H1 (cell line): ENCODE results near the gene RFX3. TPM values are rescaled to one million over a fixed set of nuclear protein-coding genes. Genes with fewer than 3 reads are reported as not detected.

Experiments
- CTCF ChIA-PET: fragments of 300-600 bp; sonication (Branson Sonifier 250); formaldehyde crosslinking; loops from one replicate; lab custom pipeline; 2021; ENCODE audit not compliant: partially characterized antibody; lab: Charles Lee
- POLR2A ChIA-PET: fragments of 300-600 bp; sonication (Branson Sonifier 250); formaldehyde crosslinking; loops from one replicate; lab custom pipeline; 2021; ENCODE audit warnings: inconsistent platforms; ENCODE audit not compliant: partially characterized antibody; lab: Charles Lee
- DNase-seq, 2 experiments: peaks; one replicate each; pipeline versions ENCODE4 v3.0.0 to v3.0.0-alpha.2; 2010 to 2022; ENCODE audit warnings: low spot score in 2 of 2, low read depth in 1 of 2, mixed read lengths in 1 of 2
- FAIRE-seq: peaks from 2 replicates; lab custom pipeline; 2011; peaks lifted over from hg19 to GRCh38; lab: Jason Lieb, UNC
- H2AFZ ChIP-seq: 2 replicates; pipeline ENCODE4 v1.8.1; 2012; ENCODE audit warnings: low read length, inconsistent platforms
- H2AK5ac ChIP-seq: 2 replicates; pipeline ENCODE4 v1.6.1; 2013; ENCODE audit warnings: low read depth, low read length
- H2BK120ac ChIP-seq: replicated peaks from 2 replicates; pipeline ENCODE3; 2013; ENCODE audit warnings: low read depth, low read length, inconsistent platforms
- H2BK12ac ChIP-seq: 2 replicates; pipeline ENCODE4 v1.6.1; 2013; ENCODE audit warnings: low read depth, low read length
- H2BK15ac ChIP-seq: 2 replicates; pipeline ENCODE4 v1.6.1; 2013; ENCODE audit warnings: low read length
- H2BK20ac ChIP-seq: 2 replicates; pipeline ENCODE4 v1.6.1; 2013; ENCODE audit warnings: low read length
- H2BK5ac ChIP-seq: 2 replicates; pipeline ENCODE4 v1.6.1; 2013; ENCODE audit warnings: low read depth, low read length
- H3K14ac ChIP-seq: 2 replicates; pipeline ENCODE4 v1.6.1; 2013; ENCODE audit warnings: inconsistent platforms; ENCODE audit not compliant: insufficient read length
- H3K18ac ChIP-seq: 2 replicates; pipeline ENCODE4 v1.6.1; 2013; ENCODE audit warnings: low read length; ENCODE audit errors: extremely low read depth
- H3K23ac ChIP-seq: 2 replicates; pipeline ENCODE4 v1.6.1; 2013; ENCODE audit warnings: inconsistent platforms; ENCODE audit not compliant: insufficient read length
- H3K23me2 ChIP-seq: 2 replicates; pipeline ENCODE4 v1.6.1; 2013; ENCODE audit warnings: low read depth, low read length
- H3K27ac ChIP-seq: 2 replicates; pipeline ENCODE4 v1.6.1; 2011; ENCODE audit warnings: low read depth, low read length, inconsistent platforms
- H3K27me3 ChIP-seq, 4 experiments: replicated peaks in 1 of 4; 1 replicate in 1 of 4; 2 replicates in 3 of 4; pipeline versions ENCODE4 v1.6.1 to v1.8.1; 2011 to 2013; ENCODE audit warnings: low read length in 3 of 4, mild to moderate bottlenecking in 3 of 4, inconsistent platforms in 2 of 4, mixed read lengths in 2 of 4, moderate library complexity in 1 of 4; ENCODE audit not compliant: control insufficient read depth in 3 of 4, insufficient read depth in 3 of 4; ENCODE audit errors: extremely low read depth in 1 of 4
- H3K36me3 ChIP-seq, 4 experiments: 2 replicates each; pipeline versions ENCODE4 v1.6.1 to v1.8.1; 2011 to 2013; ENCODE audit warnings: mild to moderate bottlenecking in 4 of 4, low read length in 3 of 4, moderate library complexity in 2 of 4, control low read depth in 1 of 4, inconsistent platforms in 1 of 4; ENCODE audit not compliant: insufficient read depth in 4 of 4, control insufficient read depth in 2 of 4
- H3K4ac ChIP-seq: replicated peaks from 2 replicates; pipeline ENCODE3; 2013; ENCODE audit warnings: low read length, low read depth, mixed read lengths, inconsistent platforms; ENCODE audit not compliant: insufficient read length
- H3K4me1 ChIP-seq, 4 experiments: replicated peaks in 1 of 4; 1 replicate in 1 of 4; 2 replicates in 3 of 4; pipeline versions ENCODE4 v1.6.1 to v1.8.1; 2011 to 2013; ENCODE audit warnings: low read length in 3 of 4, inconsistent platforms in 2 of 4, mixed read lengths in 1 of 4; ENCODE audit not compliant: insufficient read depth in 4 of 4, control insufficient read depth in 3 of 4
- H3K4me2 ChIP-seq, 2 experiments: 2 replicates each; pipeline versions ENCODE4 v1.6.1 to v1.8.1; 2011 to 2013; ENCODE audit warnings: low read depth in 2 of 2, low read length in 2 of 2, control low read depth in 1 of 2, inconsistent platforms in 1 of 2, mild to moderate bottlenecking in 1 of 2; ENCODE audit not compliant: insufficient read depth in 1 of 2
- H3K4me3 ChIP-seq, 4 experiments: fragments of 200-600, 300-600 bp in 1 of 4; sonication (generic), shearing (Covaris generic), sonication (Bioruptor Twin) in 1 of 4; 2 replicates each; pipeline versions ENCODE4 v1.5.1 to v1.8.1; 2011 to 2016; ENCODE audit warnings: low read length in 4 of 4, low read depth in 3 of 4, control low read depth in 2 of 4, inconsistent platforms in 2 of 4, mild to moderate bottlenecking in 2 of 4, mixed read lengths in 1 of 4, moderate library complexity in 1 of 4; ENCODE audit not compliant: insufficient read depth in 2 of 4; ENCODE audit errors: extremely low read depth in 1 of 4
- H3K56ac ChIP-seq: replicated peaks from 2 replicates; pipeline ENCODE3; 2013; ENCODE audit warnings: low read depth, mild to moderate bottlenecking, mixed read lengths, low read length, inconsistent platforms; ENCODE audit not compliant: insufficient read length
- H3K79me1 ChIP-seq: 2 replicates; pipeline ENCODE4 v1.6.1; 2013; ENCODE audit warnings: low read depth, low read length, control low read depth
- H3K79me2 ChIP-seq, 2 experiments: 2 replicates each; pipeline versions ENCODE4 v1.6.1 to v1.8.1; 2012 to 2013; ENCODE audit warnings: low read length in 2 of 2, mild to moderate bottlenecking in 2 of 2, inconsistent platforms in 1 of 2; ENCODE audit not compliant: insufficient read depth in 2 of 2, control insufficient read depth in 1 of 2
- H3K9ac ChIP-seq, 4 experiments: replicated peaks in 1 of 4; 1 replicate in 1 of 4; 2 replicates in 3 of 4; pipeline versions ENCODE4 v1.6.1 to v1.8.1; 2011 to 2013; ENCODE audit warnings: low read depth in 3 of 4, low read length in 3 of 4, control low read depth in 2 of 4, mild to moderate bottlenecking in 2 of 4, moderate library complexity in 2 of 4, inconsistent platforms in 1 of 4; ENCODE audit errors: extremely low read depth in 1 of 4
- H3K9me3 ChIP-seq, 2 experiments: 2 replicates each; pipeline versions ENCODE4 v1.6.1 to v1.8.1; 2012 to 2013; ENCODE audit warnings: mild to moderate bottlenecking in 2 of 2, moderate library complexity in 2 of 2, control low read depth in 1 of 2, inconsistent platforms in 1 of 2, low read depth in 1 of 2, low read length in 1 of 2, mixed read lengths in 1 of 2; ENCODE audit not compliant: insufficient read depth in 2 of 2
- H4K20me1 ChIP-seq, 2 experiments: replicated peaks in 1 of 2; 2 replicates each; pipeline versions ENCODE3 to v1.8.1; 2011 to 2013; ENCODE audit warnings: inconsistent platforms in 2 of 2, low read length in 2 of 2, mild to moderate bottlenecking in 1 of 2; ENCODE audit not compliant: insufficient read depth in 2 of 2, control insufficient read depth in 1 of 2
- H4K5ac ChIP-seq: 2 replicates; pipeline ENCODE4 v1.6.1; 2013; ENCODE audit warnings: low read length, low read depth, mixed read lengths, inconsistent platforms; ENCODE audit not compliant: insufficient read length
- H4K8ac ChIP-seq: 2 replicates; pipeline ENCODE4 v1.8.0; 2013; ENCODE audit warnings: mild to moderate bottlenecking, moderate library complexity, low read length, inconsistent platforms; ENCODE audit not compliant: insufficient read depth; ENCODE audit errors: extremely low read depth
- H4K91ac ChIP-seq: replicated peaks from 2 replicates; pipeline ENCODE3; 2013; ENCODE audit warnings: low read length, mixed read lengths, inconsistent platforms; ENCODE audit not compliant: insufficient read length
- BACH1 ChIP-seq: IDR thresholded peaks from 2 replicates; pipeline ENCODE4 v1.6.1; 2012; ENCODE audit warnings: low read length, improper control_type of control experiment
- CBX5 ChIP-seq: fragments of 300-800, 300-1000 bp; sonication (generic); IDR thresholded peaks from 2 replicates; pipeline ENCODE4 v1.7.1; 2016; ENCODE audit warnings: antibody characterized with exemption, low read length, low read depth
- CREB1 ChIP-seq: IDR thresholded peaks from 2 replicates; pipeline ENCODE4 v1.6.1; 2012; ENCODE audit warnings: inconsistent platforms
- EGR1 ChIP-seq: IDR thresholded peaks from 2 replicates; pipeline ENCODE4 v1.6.1; 2011; ENCODE audit warnings: low read depth, low read length, borderline replicate concordance
- KDM5A ChIP-seq: fragments of 200-600 bp; IDR thresholded peaks from 2 replicates; pipeline ENCODE4 v1.7.1; 2012; ENCODE audit warnings: mild to moderate bottlenecking, low read length, inconsistent platforms, mixed read lengths
- NRF1 ChIP-seq: IDR thresholded peaks from 2 replicates; pipeline ENCODE4 v1.6.1; 2011; ENCODE audit warnings: mild to moderate bottlenecking, low read depth, low read length, improper control_type of control experiment
- RAD21 ChIP-seq, 2 experiments: IDR thresholded peaks in 1 of 2; conservative IDR thresholded peaks in 1 of 2; 2 replicates each; pipeline ENCODE4 v1.6.1; 2011; ENCODE audit warnings: low read depth in 2 of 2, low read length in 2 of 2, improper control_type of control experiment in 1 of 2, inconsistent platforms in 1 of 2, mild to moderate bottlenecking in 1 of 2, moderate library complexity in 1 of 2
- SP1 ChIP-seq: IDR thresholded peaks from 2 replicates; pipeline ENCODE4 v1.6.1; 2011; ENCODE audit warnings: low read depth, low read length
- SP2 ChIP-seq: IDR thresholded peaks from 2 replicates; pipeline ENCODE4 v1.6.1; 2012; ENCODE audit warnings: mild to moderate bottlenecking, low read length, inconsistent platforms
- TEAD4 ChIP-seq: IDR thresholded peaks from 2 replicates; pipeline ENCODE4 v1.6.1; 2012; ENCODE audit warnings: low read depth, low read length, inconsistent platforms, mixed read lengths
- polyA plus RNA-seq, 7 experiments: library from polyadenylated mRNA; depleted of rRNA in 3 of 7; stranded (reverse) in 5 of 7; unstranded in 2 of 7; fragments of >200 nt in 5 of 7; fragments of 200-250 nt in 2 of 7; gene quantifications; 1 replicate in 5 of 7; 2 replicates in 1 of 7; 4 replicates in 1 of 7; pipeline versions ENCODE4 v1.2.1 to v1.2.3, GENCODE V29; 2011 to 2013; ENCODE audit warnings: missing spikeins in 2 of 7, mixed read lengths in 2 of 7
- total RNA-seq: library from RNA; stranded (reverse); fragmentation: NEBNext Ultra II Directional; extraction: Animal tissue kit (Norgen Biotek cat#: 25700); gene quantifications from 2 replicates; pipeline ENCODE4 v1.2.1, GENCODE V29; 2021
- TF ChIP-seq, protein P1 (sequence below): IDR thresholded peaks from 2 replicates; pipeline ENCODE4 v1.6.1; 2012; ENCODE audit warnings: inconsistent platforms
- TF ChIP-seq, protein P2 (sequence below): IDR thresholded peaks from 2 replicates; pipeline ENCODE4 v1.6.1; 2012; ENCODE audit warnings: low read length, inconsistent platforms

RFX3 gene
- total and polyA plus RNA-seq, 2 of the 8 experiments (the other 6 are each of a cell fraction or from before 2014, with no cell fraction given), result 4.9 to 22.6 TPM

DNA sequence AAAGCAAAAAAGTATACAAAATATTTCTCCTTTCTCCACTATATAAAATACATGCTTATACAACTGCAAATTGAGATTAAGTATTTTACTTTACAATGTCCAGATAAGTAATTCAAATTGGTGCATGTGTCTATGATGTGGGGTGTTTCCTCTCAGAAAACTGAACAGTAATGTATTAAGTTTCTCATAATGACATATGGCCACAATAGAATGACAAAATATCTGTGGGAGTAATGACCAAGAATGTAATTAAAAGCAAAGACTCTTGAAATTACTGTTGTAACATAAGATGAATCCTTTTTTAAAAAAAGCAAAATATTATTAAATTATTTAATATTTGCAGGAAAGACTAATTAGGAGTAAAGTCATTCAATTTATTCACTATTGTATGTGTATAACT lies 155.1 kb downstream of the RFX3 start:
- Histone ChIP-seq H3K23ac (no peak overlapping the region), H3K4me2 (no peak overlapping the region), H3K9ac (no peak overlapping the region), H3K79me2 (no peaks in the 10 kb centered on the region), H3K18ac (no peak overlapping the region), H3K9me3 (no peaks in the 10 kb centered on the region), H2BK15ac (no peak overlapping the region), H3K4ac (no peak overlapping the region), H3K4me1 (peaks cover 0 to 3% (median 0%) of the 10 kb centered on the region in 4 experiments; a peak in 2 of 7 replicates), H3K27me3 (no peaks in the 10 kb centered on the region), H2AFZ (no peak overlapping the region), H3K23me2 (no peaks in the 10 kb centered on the region), H2BK5ac (no peak overlapping the region), H3K79me1 (no peaks in the 10 kb centered on the region), H2AK5ac (no peak overlapping the region)
- no peak for DNase-seq
- POLR2A ChIA-PET, result no interaction called here
- TF ChIP-seq, protein P1, sequence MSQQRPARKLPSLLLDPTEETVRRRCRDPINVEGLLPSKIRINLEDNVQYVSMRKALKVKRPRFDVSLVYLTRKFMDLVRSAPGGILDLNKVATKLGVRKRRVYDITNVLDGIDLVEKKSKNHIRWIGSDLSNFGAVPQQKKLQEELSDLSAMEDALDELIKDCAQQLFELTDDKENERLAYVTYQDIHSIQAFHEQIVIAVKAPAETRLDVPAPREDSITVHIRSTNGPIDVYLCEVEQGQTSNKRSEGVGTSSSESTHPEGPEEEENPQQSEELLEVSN, result no peak
- TF ChIP-seq CBX5 (no peak), CREB1 (no peak), TEAD4 (no peak), NRF1 (no peak), RAD21 (IDR thresholded peaks at IDR 0.05 in 1 of 2, conservative IDR thresholded peaks at IDR 0.05 in 1 of 2; ENCODE audit: low read depth in 2 of 2, low read length in 2 of 2) (no peak), SP1 (no peak), KDM5A (no peak), EGR1 (no peak), SP2 (no peak), BACH1 (no peak)
- TF ChIP-seq, protein P2, sequence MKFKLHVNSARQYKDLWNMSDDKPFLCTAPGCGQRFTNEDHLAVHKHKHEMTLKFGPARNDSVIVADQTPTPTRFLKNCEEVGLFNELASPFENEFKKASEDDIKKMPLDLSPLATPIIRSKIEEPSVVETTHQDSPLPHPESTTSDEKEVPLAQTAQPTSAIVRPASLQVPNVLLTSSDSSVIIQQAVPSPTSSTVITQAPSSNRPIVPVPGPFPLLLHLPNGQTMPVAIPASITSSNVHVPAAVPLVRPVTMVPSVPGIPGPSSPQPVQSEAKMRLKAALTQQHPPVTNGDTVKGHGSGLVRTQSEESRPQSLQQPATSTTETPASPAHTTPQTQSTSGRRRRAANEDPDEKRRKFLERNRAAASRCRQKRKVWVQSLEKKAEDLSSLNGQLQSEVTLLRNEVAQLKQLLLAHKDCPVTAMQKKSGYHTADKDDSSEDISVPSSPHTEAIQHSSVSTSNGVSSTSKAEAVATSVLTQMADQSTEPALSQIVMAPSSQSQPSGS, result no peak
- TF ChIP-seq, all 59 proteins: peak for 0
- Histone ChIP-seq H4K5ac (no peak overlapping the region), H4K8ac (no peak overlapping the region), H3K4me3 (no peak overlapping the region), H3K36me3 (no peaks in the 10 kb centered on the region), H4K20me1 (no peaks in the 10 kb centered on the region), H2BK120ac (no peak overlapping the region), H3K27ac (no peak overlapping the region), H4K91ac (no peak overlapping the region), H2BK12ac (no peak overlapping the region), H2BK20ac (no peak overlapping the region), H3K14ac (no peak overlapping the region), H3K56ac (no peak overlapping the region)
- FAIRE-seq, result no peak
- CTCF ChIA-PET, result no interaction called here
